ENCODE results near the gene CACNA1C.

DNA sequence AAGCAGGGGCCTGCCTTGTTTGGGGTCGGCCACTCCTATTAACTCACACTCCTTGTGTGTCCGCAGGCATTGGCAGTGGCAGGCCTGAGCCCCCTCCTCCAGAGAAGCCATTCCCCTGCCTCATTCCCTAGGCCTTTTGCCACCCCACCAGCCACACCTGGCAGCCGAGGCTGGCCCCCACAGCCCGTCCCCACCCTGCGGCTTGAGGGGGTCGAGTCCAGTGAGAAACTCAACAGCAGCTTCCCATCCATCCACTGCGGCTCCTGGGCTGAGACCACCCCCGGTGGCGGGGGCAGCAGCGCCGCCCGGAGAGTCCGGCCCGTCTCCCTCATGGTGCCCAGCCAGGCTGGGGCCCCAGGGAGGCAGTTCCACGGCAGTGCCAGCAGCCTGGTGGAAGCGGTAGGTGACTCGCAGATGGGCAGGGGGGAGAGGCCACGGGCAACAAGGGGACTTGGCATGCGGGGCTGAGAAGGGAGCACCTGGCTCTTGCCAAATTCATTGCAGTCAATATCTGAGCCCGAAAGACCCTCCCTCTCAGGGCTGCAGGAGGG, 635.7 kb downstream of the CACNA1C start:
- TF ChIP-seq, protein P1, sequence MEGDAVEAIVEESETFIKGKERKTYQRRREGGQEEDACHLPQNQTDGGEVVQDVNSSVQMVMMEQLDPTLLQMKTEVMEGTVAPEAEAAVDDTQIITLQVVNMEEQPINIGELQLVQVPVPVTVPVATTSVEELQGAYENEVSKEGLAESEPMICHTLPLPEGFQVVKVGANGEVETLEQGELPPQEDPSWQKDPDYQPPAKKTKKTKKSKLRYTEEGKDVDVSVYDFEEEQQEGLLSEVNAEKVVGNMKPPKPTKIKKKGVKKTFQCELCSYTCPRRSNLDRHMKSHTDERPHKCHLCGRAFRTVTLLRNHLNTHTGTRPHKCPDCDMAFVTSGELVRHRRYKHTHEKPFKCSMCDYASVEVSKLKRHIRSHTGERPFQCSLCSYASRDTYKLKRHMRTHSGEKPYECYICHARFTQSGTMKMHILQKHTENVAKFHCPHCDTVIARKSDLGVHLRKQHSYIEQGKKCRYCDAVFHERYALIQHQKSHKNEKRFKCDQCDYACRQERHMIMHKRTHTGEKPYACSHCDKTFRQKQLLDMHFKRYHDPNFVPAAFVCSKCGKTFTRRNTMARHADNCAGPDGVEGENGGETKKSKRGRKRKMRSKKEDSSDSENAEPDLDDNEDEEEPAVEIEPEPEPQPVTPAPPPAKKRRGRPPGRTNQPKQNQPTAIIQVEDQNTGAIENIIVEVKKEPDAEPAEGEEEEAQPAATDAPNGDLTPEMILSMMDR (conservative IDR thresholded peaks at IDR 0.05): no peak
- no peak for TF ChIP-seq EZH2 (IDR thresholded peaks at IDR 0.05; ENCODE audit: low read depth)

Measured in PC-9 (cell line).